Right atrium auricular region (tissue), 2 donors: ENCODE measurements around the gene DENND1B. TPM values are rescaled to one million over a fixed set of nuclear protein-coding genes. Genes with fewer than 3 reads are reported as not detected.
A peak's percentile ranks its signal among the peaks of the same experiment; 100 is the strongest.

Experiments
- DNase-seq: peaks from one replicate; pipeline ENCODE4 v3.0.0-alpha.2; 2019; ENCODE audit warnings: low spot score
- H3K27ac ChIP-seq, 2 donors: fragments of 200-600 bp; sonication (generic); 1 replicate in 1 of 2; 2 replicates in 1 of 2; pipeline ENCODE4 v1.5.1; 2016 to 2019
- H3K27me3 ChIP-seq, 2 donors: fragments of 200-600 bp; sonication (generic); one replicate each; pipeline versions ENCODE4 v1.5.1 to v1.6.0; 2017 to 2019
- H3K36me3 ChIP-seq: fragments of 200-600 bp; sonication (generic); one replicate; pipeline ENCODE4 v1.5.1; 2016
- H3K4me1 ChIP-seq, 2 donors: fragments of 200-600 bp; sonication (generic); one replicate each; pipeline versions ENCODE4 v1.5.1 to v1.6.0; 2017 to 2019
- H3K4me3 ChIP-seq, 2 donors: fragments of 200-600 bp; sonication (generic); 1 replicate in 1 of 2; 2 replicates in 1 of 2; pipeline ENCODE4 v1.5.1; 2017 to 2019; ENCODE audit warnings: mild to moderate bottlenecking in 1 of 2, moderate library complexity in 1 of 2
- H3K9me3 ChIP-seq, 2 donors: fragments of 200-600 bp; sonication (generic); one replicate each; pipeline ENCODE4 v1.5.1; 2019
- CTCF ChIP-seq, 2 donors: fragments of 200-600 bp; sonication (generic); IDR thresholded peaks; one replicate each; pipeline ENCODE4 v1.5.1; 2019; ENCODE audit warnings: antibody characterized with exemption in 2 of 2
- total RNA-seq, 2 donors: library from RNA; depleted of rRNA; stranded (reverse); fragments of >200 nt; gene quantifications; one replicate each; pipeline ENCODE4 v1.1.0, GENCODE V29; 2016

The DENND1B gene
- total RNA-seq, 2 donors from 2014 or later = 11.8 to 16.0 TPM

- H3K27me3 ChIP-seq = no peaks in the 10 kb centered on the region
- TF ChIP-seq CTCF (IDR thresholded peaks at IDR 0.05) = no peak
- H3K36me3 ChIP-seq = no peaks in the 10 kb centered on the region
- H3K4me3 ChIP-seq = no peak overlapping the region
- DNase-seq = no peak
- H3K27ac ChIP-seq = no peak overlapping the region
- H3K4me1 ChIP-seq = no peaks in the 10 kb centered on the region
- no peaks in the 10 kb centered on the region for H3K9me3 ChIP-seq
These were observed 12.6 kb upstream of the DENND1B start for GRCh38 chr1:197787623-197788536.

- H3K36me3 ChIP-seq = no peaks in the 10 kb centered on the region
- DNase-seq = no peak
- H3K9me3 ChIP-seq = no peaks in the 10 kb centered on the region
- TF ChIP-seq CTCF (IDR thresholded peaks at IDR 0.05) = no peak
- H3K4me1 ChIP-seq = no peaks in the 10 kb centered on the region
- H3K27ac ChIP-seq = no peak overlapping the region
- H3K27me3 ChIP-seq = no peaks in the 10 kb centered on the region
- H3K4me3 ChIP-seq = no peak overlapping the region
These were observed 11.8 kb upstream of the DENND1B start for GRCh38 chr1:197787056-197787455.

GRCh38 chr1:197786280-197786679 lies 11.0 kb upstream of the DENND1B start:
- Histone ChIP-seq H3K36me3 (no peaks in the 10 kb centered on the region), H3K4me3 (no peak overlapping the region), H3K27me3 (no peaks in the 10 kb centered on the region), H3K9me3 (no peaks in the 10 kb centered on the region), H3K27ac (no peak overlapping the region), H3K4me1 (no peaks in the 10 kb centered on the region)
- TF ChIP-seq CTCF (IDR thresholded peaks at IDR 0.05) = no peak
- no peak for DNase-seq

GRCh38 chr1:197783510-197783948 lies 8.2 kb upstream of the DENND1B start:
- H3K36me3 ChIP-seq = no peaks in the 10 kb centered on the region
- H3K27ac ChIP-seq = no peak overlapping the region
- no peaks in the 10 kb centered on the region for H3K9me3 ChIP-seq
- DNase-seq = no peak
- H3K4me3 ChIP-seq = no peak overlapping the region
- H3K27me3 ChIP-seq = no peaks in the 10 kb centered on the region
- TF ChIP-seq CTCF (IDR thresholded peaks at IDR 0.05) = no peak
- no peaks in the 10 kb centered on the region for H3K4me1 ChIP-seq

GRCh38 chr1:197782722-197783360 lies 7.6 kb upstream of the DENND1B start:
- Histone ChIP-seq H3K36me3 (no peaks in the 10 kb centered on the region), H3K9me3 (no peaks in the 10 kb centered on the region), H3K4me1 (no peaks in the 10 kb centered on the region), H3K4me3 (no peak overlapping the region), H3K27me3 (no peaks in the 10 kb centered on the region), H3K27ac (peak overlapping the region in 1 of 2 donors; percentile 11)
- no peak for TF ChIP-seq CTCF (IDR thresholded peaks at IDR 0.05)
- DNase-seq = no peak
